DND-41 (cell line): Measurements from ENCODE around the gene TRIM9.

Experiments used
- CTCF ChIP-seq: IDR thresholded peaks from 2 replicates; pipeline ENCODE4 v1.5.1; 2012; ENCODE audit warnings: borderline replicate concordance, low read length, moderate library complexity, mild to moderate bottlenecking; ENCODE audit not compliant: poor library complexity, severe bottlenecking; ENCODE audit errors: extremely low read depth
- EZH2 ChIP-seq: IDR thresholded peaks from 3 replicates; pipeline ENCODE4 v1.6.1; 2012; ENCODE audit warnings: borderline replicate concordance, low read depth, mild to moderate bottlenecking, moderate library complexity, low read length, inconsistent platforms; ENCODE audit not compliant: severe bottlenecking

GRCh38 chr14:51092965-51093364 lies 1.9 kb downstream of the TRIM9 start:
- TF ChIP-seq CTCF (no peak), EZH2 (no peak)
